WTC11 (cell line): ENCODE data around the gene SEZ6L2. TPM values are rescaled to one million over a fixed set of nuclear protein-coding genes. Genes with fewer than 3 reads are reported as not detected.

ENCODE experiments used
- ATAC-seq: fragments of 200-7000 bp; cut with Tn5 transposase; 2 replicates; pipeline ENCODE4 v1.10.0; 2021; ENCODE audit warnings: mild to moderate bottlenecking, moderate library complexity
- CTCF ChIA-PET: fragments of 300-600 bp; sonication (Branson Sonifier 250); formaldehyde crosslinking; loops from one replicate; lab custom pipeline; 2021; ENCODE audit warnings: antibody characterized with exemption; lab: Charles Lee
- POLR2A ChIA-PET: fragments of 350-600 bp; sonication (Branson Sonifier 250); formaldehyde crosslinking; loops from one replicate; lab custom pipeline; 2021; ENCODE audit warnings: antibody characterized with exemption; lab: Charles Lee
- DNase-seq: peaks from one replicate; pipeline ENCODE4 v3.0.0; 2021; ENCODE audit warnings: low spot score
- H3K27ac Mint-ChIP-seq: 2 replicates; pipeline ENCODE4 v1.8.0; 2021; ENCODE audit warnings: mixed read lengths
- H3K27me3 Mint-ChIP-seq: 2 replicates; pipeline ENCODE4 v1.8.0; 2021; ENCODE audit warnings: low read depth, mild to moderate bottlenecking, moderate library complexity, mixed read lengths
- H3K36me3 Mint-ChIP-seq: 2 replicates; pipeline ENCODE4 v1.8.0; 2021; ENCODE audit warnings: mixed read lengths
- H3K4me1 Mint-ChIP-seq: 2 replicates; pipeline ENCODE4 v1.8.0; 2022; ENCODE audit warnings: mixed read lengths
- H3K4me3 Mint-ChIP-seq: 2 replicates; pipeline ENCODE4 v1.8.0; 2021; ENCODE audit warnings: mild to moderate bottlenecking, moderate library complexity, mixed read lengths
- H3K9me3 Mint-ChIP-seq: 2 replicates; pipeline ENCODE4 v1.8.0; 2021; ENCODE audit warnings: mixed read lengths
- AFF4 ChIP-seq: sonication (generic); formaldehyde crosslinking; IDR thresholded peaks from 2 replicates; pipeline ENCODE4 v1.8.1; 2023; ENCODE audit warnings: mild to moderate bottlenecking, missing genetic modification reagents, borderline replicate concordance
- ARID4B ChIP-seq: sonication (generic); formaldehyde crosslinking; IDR thresholded peaks from 2 replicates; pipeline ENCODE4 v1.8.0; 2023; ENCODE audit warnings: missing genetic modification reagents, mild to moderate bottlenecking, borderline replicate concordance
- CREB1 ChIP-seq: sonication (generic); formaldehyde crosslinking; IDR thresholded peaks from 2 replicates; pipeline ENCODE4 v1.8.0; 2023; ENCODE audit warnings: mild to moderate bottlenecking, missing genetic modification reagents
- EMX1 ChIP-seq: fragments of 250-450 bp; sonication (Bioruptor Pico); IDR thresholded peaks from 2 replicates; pipeline ENCODE4 v1.8.0; 2021; ENCODE audit warnings: mild to moderate bottlenecking
- ESRRA ChIP-seq: sonication (generic); formaldehyde crosslinking; IDR thresholded peaks from 2 replicates; pipeline ENCODE4 v1.8.1; 2022; ENCODE audit warnings: mild to moderate bottlenecking, missing genetic modification reagents, borderline replicate concordance
- GABPB1 ChIP-seq: sonication (generic); formaldehyde crosslinking; IDR thresholded peaks from 2 replicates; pipeline ENCODE4 v1.8.1; 2023; ENCODE audit warnings: mild to moderate bottlenecking, missing genetic modification reagents
- MXD4 ChIP-seq: fragments of 250-450 bp; sonication (Bioruptor Pico); IDR thresholded peaks from 2 replicates; pipeline ENCODE4 v1.8.0; 2021; ENCODE audit warnings: mild to moderate bottlenecking, moderate library complexity, borderline replicate concordance
- NFATC4 ChIP-seq: fragments of 250-450 bp; sonication (Bioruptor Pico); IDR thresholded peaks from 2 replicates; pipeline ENCODE4 v1.9.0; 2021; ENCODE audit warnings: mild to moderate bottlenecking
- NFE2L1 ChIP-seq: sonication (generic); formaldehyde crosslinking; IDR thresholded peaks from 2 replicates; pipeline ENCODE4 v1.8.1; 2023; ENCODE audit warnings: missing genetic modification reagents
- NFYB ChIP-seq: sonication (generic); formaldehyde crosslinking; conservative IDR thresholded peaks from 2 replicates; pipeline ENCODE4 v1.8.0; 2022; ENCODE audit warnings: low read depth, missing genetic modification reagents
- SOX15 ChIP-seq: fragments of 250-450 bp; sonication (Bioruptor Pico); IDR thresholded peaks from 2 replicates; pipeline ENCODE4 v1.9.0; 2021; ENCODE audit warnings: mild to moderate bottlenecking
- SP1 ChIP-seq: sonication (generic); formaldehyde crosslinking; conservative IDR thresholded peaks from 2 replicates; pipeline ENCODE4 v1.8.1; 2022; ENCODE audit warnings: missing genetic modification reagents
- TEAD1 ChIP-seq: sonication (generic); formaldehyde crosslinking; IDR thresholded peaks from 2 replicates; pipeline ENCODE4 v1.8.0; 2022; ENCODE audit warnings: mild to moderate bottlenecking, missing genetic modification reagents
- ZNF121 ChIP-seq: sonication (generic); formaldehyde crosslinking; IDR thresholded peaks from 2 replicates; pipeline ENCODE4 v1.8.0; 2023; ENCODE audit warnings: missing genetic modification reagents
- total RNA-seq: library from RNA; stranded (reverse); gene quantifications from 3 replicates; pipeline ENCODE4 v1.2.3, GENCODE V29; 2021
- TF ChIP-seq, protein P1 (sequence below): fragments of 200-600 bp; IDR thresholded peaks from 2 replicates; pipeline ENCODE4 v1.8.0; 2022; ENCODE audit warnings: antibody characterized with exemption
- TF ChIP-seq, protein P2 (sequence below): fragments of 250-450 bp; sonication (Bioruptor Pico); IDR thresholded peaks from 2 replicates; pipeline ENCODE4 v2.1.2; 2022; ENCODE audit warnings: mild to moderate bottlenecking, moderate library complexity

Gene SEZ6L2
- total RNA-seq, 1 experiment from 2014 or later: 58.2 TPM

GRCh38 chr16:29848420-29849297, 50.7 kb downstream of the SEZ6L2 start:
- Mint-ChIP-seq H3K4me3 (no peak overlapping the region), H3K4me1 (peaks cover 10% of the 10 kb centered on the region), H3K9me3 (no peaks in the 10 kb centered on the region), H3K27me3 (no peaks in the 10 kb centered on the region; the same call in 1 of the 2 replicates)
- CTCF ChIA-PET: interaction anchor here (0.6 to 4.8 kb wide), 70 partner anchors 9 to 520 kb away, joined by 3 to 81 read pairs (median 5); partner anchors contain the start of genes ASPHD1, C16orf92, CDIPT and KIF22
- TF ChIP-seq, protein P1, sequence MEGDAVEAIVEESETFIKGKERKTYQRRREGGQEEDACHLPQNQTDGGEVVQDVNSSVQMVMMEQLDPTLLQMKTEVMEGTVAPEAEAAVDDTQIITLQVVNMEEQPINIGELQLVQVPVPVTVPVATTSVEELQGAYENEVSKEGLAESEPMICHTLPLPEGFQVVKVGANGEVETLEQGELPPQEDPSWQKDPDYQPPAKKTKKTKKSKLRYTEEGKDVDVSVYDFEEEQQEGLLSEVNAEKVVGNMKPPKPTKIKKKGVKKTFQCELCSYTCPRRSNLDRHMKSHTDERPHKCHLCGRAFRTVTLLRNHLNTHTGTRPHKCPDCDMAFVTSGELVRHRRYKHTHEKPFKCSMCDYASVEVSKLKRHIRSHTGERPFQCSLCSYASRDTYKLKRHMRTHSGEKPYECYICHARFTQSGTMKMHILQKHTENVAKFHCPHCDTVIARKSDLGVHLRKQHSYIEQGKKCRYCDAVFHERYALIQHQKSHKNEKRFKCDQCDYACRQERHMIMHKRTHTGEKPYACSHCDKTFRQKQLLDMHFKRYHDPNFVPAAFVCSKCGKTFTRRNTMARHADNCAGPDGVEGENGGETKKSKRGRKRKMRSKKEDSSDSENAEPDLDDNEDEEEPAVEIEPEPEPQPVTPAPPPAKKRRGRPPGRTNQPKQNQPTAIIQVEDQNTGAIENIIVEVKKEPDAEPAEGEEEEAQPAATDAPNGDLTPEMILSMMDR: peak; percentile 78
- TF ChIP-seq ARID4B (CRISPR knock-in tag) (no peak), GABPB1 (CRISPR knock-in tag) (peak; percentile 48), ZNF121 (peak; percentile 68)
- TF ChIP-seq, all 79 proteins: peak for 3
- Mint-ChIP-seq H3K27ac (no peak overlapping the region), H3K36me3 (no peaks in the 10 kb centered on the region; the same call in 1 of the 2 replicates)
- peak; percentile 79 for ATAC-seq
- POLR2A ChIA-PET: interaction anchor here (0.7 to 1.6 kb wide), 4 partner anchors 32 to 52 kb away, joined by 4 to 7 read pairs (median 4); partner anchors contain the start of genes PAGR1 and PRRT2
- peak; percentile 86 for DNase-seq

GRCh38 chr16:29845656-29846055, 53.7 kb downstream of the SEZ6L2 start:
- H3K36me3 Mint-ChIP-seq: no peaks in the 10 kb centered on the region; the same call in 1 of the 2 replicates
- TF ChIP-seq NFE2L1 (CRISPR knock-in tag): no peak
- TF ChIP-seq TEAD1 (CRISPR knock-in tag): no peak
- no peak for TF ChIP-seq EMX1
- no peak for TF ChIP-seq NFYB (CRISPR knock-in tag)
- TF ChIP-seq SP1: no peak
- TF ChIP-seq NFATC4 (CRISPR knock-in tag): no peak
- no peak for TF ChIP-seq CREB1 (CRISPR knock-in tag)
- no peak for TF ChIP-seq SOX15 (CRISPR knock-in tag)
- H3K9me3 Mint-ChIP-seq: no peaks in the 10 kb centered on the region
- H3K4me3 Mint-ChIP-seq: no peak overlapping the region
- ATAC-seq: no peak
- DNase-seq: no peak
- ChIA-PET POLR2A (no interaction called here), CTCF (interaction anchor here (0.7 to 4.8 kb wide), 6 partner anchors 25 to 186 kb away, joined by 3 to 50 read pairs (median 7); partner anchors contain the start of genes MVP and PAGR1)
- no peak overlapping the region for H3K27ac Mint-ChIP-seq
- peaks cover 10% of the 10 kb centered on the region for H3K4me1 Mint-ChIP-seq
- no peaks in the 10 kb centered on the region; the same call in 1 of the 2 replicates for H3K27me3 Mint-ChIP-seq

- H3K4me1 Mint-ChIP-seq: peaks cover 6% of the 10 kb centered on the region
- DNase-seq (no peak), ATAC-seq (no peak)
- H3K4me3 Mint-ChIP-seq: no peak overlapping the region
- H3K9me3 Mint-ChIP-seq: no peaks in the 10 kb centered on the region
- no peaks in the 10 kb centered on the region; the same call in 1 of the 2 replicates for H3K36me3 Mint-ChIP-seq
- CTCF ChIA-PET: interaction anchor here (0.8 to 4.8 kb wide), 8 partner anchors 10 to 187 kb away, joined by 3 to 50 read pairs (median 8); partner anchors contain the start of genes MVP, PAGR1 and TLCD3B
- H3K27me3 Mint-ChIP-seq: no peaks in the 10 kb centered on the region; the same call in 1 of the 2 replicates
- POLR2A ChIA-PET: no interaction called here
- H3K27ac Mint-ChIP-seq: no peak overlapping the region
- TF ChIP-seq, protein P2, sequence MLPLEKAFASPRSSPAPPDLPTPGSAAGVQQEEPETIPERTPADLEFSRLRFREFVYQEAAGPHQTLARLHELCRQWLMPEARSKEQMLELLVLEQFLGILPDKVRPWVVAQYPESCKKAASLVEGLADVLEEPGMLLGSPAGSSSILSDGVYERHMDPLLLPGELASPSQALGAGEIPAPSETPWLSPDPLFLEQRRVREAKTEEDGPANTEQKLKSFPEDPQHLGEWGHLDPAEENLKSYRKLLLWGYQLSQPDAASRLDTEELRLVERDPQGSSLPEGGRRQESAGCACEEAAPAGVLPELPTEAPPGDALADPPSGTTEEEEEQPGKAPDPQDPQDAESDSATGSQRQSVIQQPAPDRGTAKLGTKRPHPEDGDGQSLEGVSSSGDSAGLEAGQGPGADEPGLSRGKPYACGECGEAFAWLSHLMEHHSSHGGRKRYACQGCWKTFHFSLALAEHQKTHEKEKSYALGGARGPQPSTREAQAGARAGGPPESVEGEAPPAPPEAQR: no peak
- TF ChIP-seq AFF4 (CRISPR knock-in tag): no peak
- no peak for TF ChIP-seq ESRRA
- TF ChIP-seq MXD4 (CRISPR knock-in tag): no peak
Observed at GRCh38 chr16:29844575-29845331, 54.6 kb downstream of the SEZ6L2 start.
